Measurements from ENCODE around the gene NANOS2.

- TF ChIP-seq, protein P1, sequence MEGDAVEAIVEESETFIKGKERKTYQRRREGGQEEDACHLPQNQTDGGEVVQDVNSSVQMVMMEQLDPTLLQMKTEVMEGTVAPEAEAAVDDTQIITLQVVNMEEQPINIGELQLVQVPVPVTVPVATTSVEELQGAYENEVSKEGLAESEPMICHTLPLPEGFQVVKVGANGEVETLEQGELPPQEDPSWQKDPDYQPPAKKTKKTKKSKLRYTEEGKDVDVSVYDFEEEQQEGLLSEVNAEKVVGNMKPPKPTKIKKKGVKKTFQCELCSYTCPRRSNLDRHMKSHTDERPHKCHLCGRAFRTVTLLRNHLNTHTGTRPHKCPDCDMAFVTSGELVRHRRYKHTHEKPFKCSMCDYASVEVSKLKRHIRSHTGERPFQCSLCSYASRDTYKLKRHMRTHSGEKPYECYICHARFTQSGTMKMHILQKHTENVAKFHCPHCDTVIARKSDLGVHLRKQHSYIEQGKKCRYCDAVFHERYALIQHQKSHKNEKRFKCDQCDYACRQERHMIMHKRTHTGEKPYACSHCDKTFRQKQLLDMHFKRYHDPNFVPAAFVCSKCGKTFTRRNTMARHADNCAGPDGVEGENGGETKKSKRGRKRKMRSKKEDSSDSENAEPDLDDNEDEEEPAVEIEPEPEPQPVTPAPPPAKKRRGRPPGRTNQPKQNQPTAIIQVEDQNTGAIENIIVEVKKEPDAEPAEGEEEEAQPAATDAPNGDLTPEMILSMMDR (IDR thresholded peaks at IDR 0.05; ENCODE audit: low read length) = no peak
- TF ChIP-seq EZH2 (IDR thresholded peaks at IDR 0.05; ENCODE audit: borderline replicate concordance, low read length) = no peak
These were observed 36.4 kb downstream of the NANOS2 start for GRCh38 chr19:45878043-45878794.

All from OCI-LY1 (cell line).